Tibial nerve (tissue), 4 donors: ENCODE results near the gene OR6C75.

Source experiments
- CTCF ChIP-seq, 5 experiments: fragments of 200-600 bp in 3 of 5; fragments of 450-650 bp in 2 of 5; sonication (generic) in 3 of 5; IDR thresholded peaks; one replicate each; pipeline ENCODE4 v1.5.1; 2016 to 2019; ENCODE audit warnings: antibody characterized with exemption in 5 of 5, mild to moderate bottlenecking in 3 of 5, moderate library complexity in 2 of 5
- EP300 ChIP-seq, 2 donors: sonication (generic); formaldehyde crosslinking; IDR thresholded peaks; one replicate each; pipeline ENCODE4 v1.6.1; 2017; ENCODE audit warnings: antibody characterized with exemption in 2 of 2, mild to moderate bottlenecking in 1 of 2
- POLR2A ChIP-seq, 2 donors: fragments of 450-650 bp; IDR thresholded peaks; one replicate each; pipeline ENCODE4 v1.6.1; 2017; ENCODE audit warnings: antibody characterized with exemption in 2 of 2, mild to moderate bottlenecking in 2 of 2, moderate library complexity in 2 of 2

GRCh38 chr12:55372521-55372920 lies 9.7 kb downstream of the OR6C75 start:
- TF ChIP-seq CTCF (IDR thresholded peaks at IDR 0.05) (no peak), POLR2A (IDR thresholded peaks at IDR 0.05) (no peak), EP300 (IDR thresholded peaks at IDR 0.05) (no peak)
